ENCODE measurements around the gene DNMT1. TPM values are rescaled to one million over a fixed set of nuclear protein-coding genes. Genes with fewer than 3 reads are reported as not detected.

The DNMT1 gene
- polyA plus RNA-seq, 3 donors = 17.6 to 72.5 (median 19.0) TPM

DNA sequence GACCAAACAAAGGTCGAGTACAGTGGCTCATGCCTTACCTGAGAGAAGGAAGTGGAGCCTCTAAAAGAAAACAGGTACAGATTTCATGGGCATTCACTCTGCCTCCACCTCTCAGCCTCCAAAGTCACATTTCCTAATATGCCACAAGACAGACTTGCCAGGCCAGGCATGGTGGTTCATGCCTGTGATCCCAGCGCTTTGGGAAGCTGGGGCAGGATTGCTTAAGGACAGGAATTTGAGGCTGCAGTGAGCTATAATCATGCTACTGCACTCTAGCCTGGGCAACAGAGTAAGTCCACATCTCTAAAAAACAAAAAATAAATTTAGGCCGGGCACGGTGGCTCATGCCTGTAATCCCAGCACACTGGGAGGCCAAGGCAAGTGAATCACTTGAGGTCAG, 10.9 kb upstream of the DNMT1 start:
- Mint-ChIP-seq H3K4me3 (no peak overlapping the region), H3K27me3 (ENCODE audit: low read depth in 3 of 3) (peaks cover 0 to 8% (median 3%) of the 10 kb centered on the region in 3 donors), H3K27ac (no peak overlapping the region), H3K36me3 (peaks cover 0 to 3% of the 10 kb centered on the region in 2 donors), H3K9me3 (peaks cover 5 to 11% (median 8%) of the 10 kb centered on the region in 7 donors), H3K4me1 (peaks cover 26% of the 10 kb centered on the region)
- Histone ChIP-seq H4K20me1 (ENCODE audit: insufficient read depth, low read length) (no peaks in the 10 kb centered on the region), H3K4me2 (replicated peaks; ENCODE audit: extremely low read depth, low read length, poor library complexity, severe bottlenecking) (no peak overlapping the region), H3K9me3 (replicated peaks in 1 of 2; ENCODE audit: control insufficient read depth in 1 of 2, insufficient read depth in 1 of 2, low read length in 2 of 2) (peaks cover 4 to 7% of the 10 kb centered on the region in 2 donors), H2AFZ (ENCODE audit: insufficient read depth, low read depth, low read length, poor library complexity, severe bottlenecking) (no peak overlapping the region), H3K9ac (ENCODE audit: insufficient read depth, low read length, poor library complexity, severe bottlenecking) (no peak overlapping the region), H3K4me3 (replicated peaks in 1 of 3; ENCODE audit: low read depth in 2 of 3, low read length in 3 of 3) (no peak overlapping the region), H3K27me3 (ENCODE audit: control insufficient read depth in 2 of 2, insufficient read depth in 2 of 2, low read length in 2 of 2) (no peaks in the 10 kb centered on the region), H3K27ac (ENCODE audit: low read depth in 1 of 2, low read length in 2 of 2) (no peak overlapping the region), H3K4me1 (ENCODE audit: control insufficient read depth in 1 of 2, insufficient read depth in 2 of 2, low read length in 2 of 2) (peaks cover 20 to 21% of the 10 kb centered on the region in 2 donors), H3K79me2 (ENCODE audit: insufficient read depth, low read length) (no peaks in the 10 kb centered on the region), H3K36me3 (replicated peaks in 1 of 2; ENCODE audit: control insufficient read depth in 1 of 2, insufficient read depth in 2 of 2, low read length in 2 of 2) (no peaks in the 10 kb centered on the region)
- TF ChIP-seq, protein P1, sequence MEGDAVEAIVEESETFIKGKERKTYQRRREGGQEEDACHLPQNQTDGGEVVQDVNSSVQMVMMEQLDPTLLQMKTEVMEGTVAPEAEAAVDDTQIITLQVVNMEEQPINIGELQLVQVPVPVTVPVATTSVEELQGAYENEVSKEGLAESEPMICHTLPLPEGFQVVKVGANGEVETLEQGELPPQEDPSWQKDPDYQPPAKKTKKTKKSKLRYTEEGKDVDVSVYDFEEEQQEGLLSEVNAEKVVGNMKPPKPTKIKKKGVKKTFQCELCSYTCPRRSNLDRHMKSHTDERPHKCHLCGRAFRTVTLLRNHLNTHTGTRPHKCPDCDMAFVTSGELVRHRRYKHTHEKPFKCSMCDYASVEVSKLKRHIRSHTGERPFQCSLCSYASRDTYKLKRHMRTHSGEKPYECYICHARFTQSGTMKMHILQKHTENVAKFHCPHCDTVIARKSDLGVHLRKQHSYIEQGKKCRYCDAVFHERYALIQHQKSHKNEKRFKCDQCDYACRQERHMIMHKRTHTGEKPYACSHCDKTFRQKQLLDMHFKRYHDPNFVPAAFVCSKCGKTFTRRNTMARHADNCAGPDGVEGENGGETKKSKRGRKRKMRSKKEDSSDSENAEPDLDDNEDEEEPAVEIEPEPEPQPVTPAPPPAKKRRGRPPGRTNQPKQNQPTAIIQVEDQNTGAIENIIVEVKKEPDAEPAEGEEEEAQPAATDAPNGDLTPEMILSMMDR (IDR thresholded peaks at IDR 0.05) = no peak
- WGBS (ENCODE audit: insufficient coverage) = 100% methylated on average over 2 of the region's 4 CpGs
- intact Hi-C loops (cut with micrococcal nuclease) = no loop called here
- no peak for DNase-seq

DNA sequence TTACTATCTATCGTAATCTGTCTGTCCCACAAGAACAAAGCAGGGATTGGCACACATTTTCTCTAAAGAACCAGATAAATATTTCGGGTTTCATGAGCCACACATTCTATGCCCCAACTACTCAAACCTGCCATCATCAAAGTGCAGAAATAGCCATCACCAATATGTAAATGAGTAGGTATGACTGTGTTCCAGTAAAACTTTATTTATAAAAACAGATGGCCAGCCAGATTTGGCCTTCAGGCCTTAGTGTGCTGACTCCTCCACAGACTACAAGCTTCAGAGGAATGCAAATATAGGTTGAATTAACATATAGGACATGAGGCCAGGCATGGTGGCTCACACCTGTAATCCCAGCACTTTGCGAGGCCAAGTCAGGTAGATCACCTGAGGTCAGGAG, 8.9 kb upstream of the DNMT1 start:
- intact Hi-C loops (cut with micrococcal nuclease) = no loop called here
- H3K9ac ChIP-seq (ENCODE audit: insufficient read depth, low read length, poor library complexity, severe bottlenecking) = no peak overlapping the region
- no peak overlapping the region for H3K4me3 ChIP-seq (replicated peaks in 1 of 3; ENCODE audit: low read depth in 2 of 3, low read length in 3 of 3)
- Mint-ChIP-seq H3K9me3 (peaks cover 5 to 11% (median 8%) of the 10 kb centered on the region in 7 donors), H3K27me3 (ENCODE audit: low read depth in 3 of 3) (peaks cover 0 to 8% (median 1%) of the 10 kb centered on the region in 3 donors), H3K4me3 (no peak overlapping the region), H3K36me3 (peaks cover 0 to 3% of the 10 kb centered on the region in 2 donors), H3K27ac (no peak overlapping the region), H3K4me1 (peaks cover 18% of the 10 kb centered on the region)
- 92% methylated on average over 2 of the region's 3 CpGs for WGBS (ENCODE audit: insufficient coverage)
- H3K79me2 ChIP-seq (ENCODE audit: insufficient read depth, low read length) = no peaks in the 10 kb centered on the region
- TF ChIP-seq, protein P1 (IDR thresholded peaks at IDR 0.05) = no peak
- no peaks in the 10 kb centered on the region for H3K27me3 ChIP-seq (ENCODE audit: control insufficient read depth in 2 of 2, insufficient read depth in 2 of 2, low read length in 2 of 2)
- H3K27ac ChIP-seq (ENCODE audit: low read depth in 1 of 2, low read length in 2 of 2) = no peak overlapping the region
- H4K20me1 ChIP-seq (ENCODE audit: insufficient read depth, low read length) = no peaks in the 10 kb centered on the region
- H3K4me2 ChIP-seq (replicated peaks; ENCODE audit: extremely low read depth, low read length, poor library complexity, severe bottlenecking) = no peak overlapping the region
- no peak overlapping the region for H2AFZ ChIP-seq (ENCODE audit: insufficient read depth, low read depth, low read length, poor library complexity, severe bottlenecking)
- DNase-seq = no peak
- peaks cover 4 to 7% of the 10 kb centered on the region in 2 donors for H3K9me3 ChIP-seq (replicated peaks in 1 of 2; ENCODE audit: control insufficient read depth in 1 of 2, insufficient read depth in 1 of 2, low read length in 2 of 2)
- peaks cover 11% of the 10 kb centered on the region in 2 donors for H3K4me1 ChIP-seq (ENCODE audit: control insufficient read depth in 1 of 2, insufficient read depth in 2 of 2, low read length in 2 of 2)
- no peaks in the 10 kb centered on the region for H3K36me3 ChIP-seq (replicated peaks in 1 of 2; ENCODE audit: control insufficient read depth in 1 of 2, insufficient read depth in 2 of 2, low read length in 2 of 2)

Measured in CD14-positive monocyte (primary cell).